ENCODE data around the gene KIAA0513. TPM values are rescaled to one million over a fixed set of nuclear protein-coding genes. Genes with fewer than 3 reads are reported as not detected.

KIAA0513 gene
- total RNA-seq, 1 donor from 2014 or later: 1.9 TPM

GRCh38 chr16:85006639-85007038 is 21.0 kb upstream of the KIAA0513 start:
- H3K36me3 ChIP-seq (ENCODE audit: control insufficient read depth, insufficient read depth, low read length): no peaks in the 10 kb centered on the region
- H3K27me3 ChIP-seq (ENCODE audit: control insufficient read depth, insufficient read depth, low read length): no peaks in the 10 kb centered on the region
- no peak for TF ChIP-seq CTCF (IDR thresholded peaks at IDR 0.05; ENCODE audit: insufficient read depth, low read length, poor library complexity, severe bottlenecking)
- H3K4me3 ChIP-seq (ENCODE audit: low read depth, low read length): no peak overlapping the region
- no peak for DNase-seq (ENCODE audit: low read depth)

- no peak for TF ChIP-seq CTCF (IDR thresholded peaks at IDR 0.05; ENCODE audit: insufficient read depth, low read length, poor library complexity, severe bottlenecking)
- Histone ChIP-seq H3K36me3 (ENCODE audit: control insufficient read depth, insufficient read depth, low read length) (no peaks in the 10 kb centered on the region), H3K27me3 (ENCODE audit: control insufficient read depth, insufficient read depth, low read length) (no peaks in the 10 kb centered on the region), H3K4me3 (ENCODE audit: low read depth, low read length) (no peak overlapping the region)
- no peak for DNase-seq (ENCODE audit: low read depth)
These were observed 19.9 kb upstream of the KIAA0513 start for GRCh38 chr16:85007496-85008214.

GRCh38 chr16:85008271-85008670 is 19.3 kb upstream of the KIAA0513 start:
- DNase-seq (ENCODE audit: low read depth): no peak
- H3K27me3 ChIP-seq (ENCODE audit: control insufficient read depth, insufficient read depth, low read length): no peaks in the 10 kb centered on the region
- TF ChIP-seq CTCF (IDR thresholded peaks at IDR 0.05; ENCODE audit: insufficient read depth, low read length, poor library complexity, severe bottlenecking): no peak
- no peak overlapping the region for H3K4me3 ChIP-seq (ENCODE audit: low read depth, low read length)
- H3K36me3 ChIP-seq (ENCODE audit: control insufficient read depth, insufficient read depth, low read length): no peaks in the 10 kb centered on the region

- H3K36me3 ChIP-seq (ENCODE audit: control insufficient read depth, insufficient read depth, low read length): no peaks in the 10 kb centered on the region
- no peak for TF ChIP-seq CTCF (IDR thresholded peaks at IDR 0.05; ENCODE audit: insufficient read depth, low read length, poor library complexity, severe bottlenecking)
- no peaks in the 10 kb centered on the region for H3K27me3 ChIP-seq (ENCODE audit: control insufficient read depth, insufficient read depth, low read length)
- peak overlapping the region; percentile 74 for H3K4me3 ChIP-seq (ENCODE audit: low read depth, low read length)
- DNase-seq (ENCODE audit: low read depth): no peak
These were observed 17.1 kb upstream of the KIAA0513 start for GRCh38 chr16:85010446-85010930.

- TF ChIP-seq CTCF (IDR thresholded peaks at IDR 0.05; ENCODE audit: insufficient read depth, low read length, poor library complexity, severe bottlenecking): no peak
- Histone ChIP-seq H3K36me3 (ENCODE audit: control insufficient read depth, insufficient read depth, low read length) (no peaks in the 10 kb centered on the region), H3K27me3 (ENCODE audit: control insufficient read depth, insufficient read depth, low read length) (no peaks in the 10 kb centered on the region), H3K4me3 (ENCODE audit: low read depth, low read length) (peak within 1 kb of the TSS; percentile 74)
- no peak for DNase-seq (ENCODE audit: low read depth)
These were observed 16.4 kb upstream of the KIAA0513 start, which contains the start of gene ZDHHC7 for GRCh38 chr16:85010931-85011845. Gene ZDHHC7 (minus strand): TSS chr16:85011535. CDS start chr16:84990618, 20,917 bp downstream.

All from kidney epithelial cell (primary cell).